Skeletal muscle satellite cell (primary cell): ENCODE measurements around the gene MAPK8. TPM values are rescaled to one million over a fixed set of nuclear protein-coding genes. Genes with fewer than 3 reads are reported as not detected.
"Not testable (repeated sequence)": the region's sequence is repeated elsewhere in the genome, so short reads cannot be mapped to it uniquely, and the experiment has no call there.

Experiments used
- H3K27me3 ChIP-seq: 2 replicates; pipeline ENCODE4 v1.7.0; 2013; ENCODE audit warnings: low read length; ENCODE audit not compliant: control insufficient read depth, insufficient read depth
- H3K36me3 ChIP-seq: 2 replicates; pipeline ENCODE4 v1.7.0; 2013; ENCODE audit warnings: mild to moderate bottlenecking, control low read depth, low read length; ENCODE audit not compliant: insufficient read depth
- H3K4me1 ChIP-seq: 2 replicates; pipeline ENCODE4 v1.7.0; 2013; ENCODE audit warnings: low read length; ENCODE audit not compliant: control insufficient read depth, insufficient read depth
- H3K4me2 ChIP-seq: 2 replicates; pipeline ENCODE4 v1.7.0; 2013; ENCODE audit warnings: mild to moderate bottlenecking, low read length
- H3K4me3 ChIP-seq: 2 replicates; pipeline ENCODE4 v1.7.0; 2013; ENCODE audit warnings: low read length
- H3K9ac ChIP-seq: 2 replicates; pipeline ENCODE4 v1.7.0; 2013; ENCODE audit warnings: mild to moderate bottlenecking, low read depth, low read length, moderate library complexity
- H3K9me3 ChIP-seq: replicated peaks from 2 replicates; pipeline ENCODE4 v1.7.0; 2013; ENCODE audit warnings: mild to moderate bottlenecking, control low read depth, low read length
- total RNA-seq: library from RNA; depleted of rRNA; stranded (reverse); fragments of >200 nt; gene quantifications from 2 replicates; pipeline ENCODE4 v1.2.3, GENCODE V29; 2012; rRNA removed

Gene MAPK8
- total RNA-seq, result 24.6 and 30.6 TPM in 2 replicates

DNA sequence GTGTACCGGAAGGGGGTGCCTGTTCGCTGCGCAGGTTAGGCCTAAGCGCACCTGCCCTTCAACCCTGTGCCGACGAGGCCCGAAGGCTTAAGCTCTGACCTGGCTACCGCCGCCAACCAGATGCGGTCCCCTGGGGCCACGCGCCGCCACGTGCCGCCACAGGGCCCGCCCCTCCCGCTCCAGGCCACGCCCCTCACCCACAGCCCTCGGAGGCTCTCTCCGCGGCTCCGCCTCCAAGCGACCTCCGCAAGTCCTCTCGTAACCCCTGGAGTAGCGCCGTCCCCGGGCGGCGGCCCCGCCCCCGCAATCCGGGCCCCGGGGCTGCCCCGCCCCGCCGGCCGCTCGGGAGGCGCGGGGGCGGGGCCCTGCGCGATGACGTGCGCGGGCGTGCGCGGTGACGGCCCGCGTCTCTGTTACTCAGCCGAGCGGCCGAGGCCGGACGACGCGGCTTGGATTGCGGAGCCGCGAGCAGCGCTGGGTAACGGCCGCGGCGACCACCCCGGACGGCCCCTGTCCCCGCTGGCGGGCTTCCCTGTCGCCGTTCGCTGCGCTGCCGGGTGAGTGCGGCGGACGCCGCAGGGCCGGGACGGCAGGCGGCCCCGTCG, at the start of gene MAPK8:
Gene MAPK8, plus strand, starts transcription at position 413 of the 605 bp plus-strand sequence. CDS start 94,984 bp downstream, outside the sequence.
- peaks cover 26% of the 10 kb centered on the region for H3K4me1 ChIP-seq
- H3K9ac ChIP-seq, result peak within 1 kb of the TSS; percentile 90
- H3K4me2 ChIP-seq, result peak within 1 kb of the TSS; percentile 88
- peaks cover 26% of the 10 kb centered on the region for H3K27me3 ChIP-seq
- H3K4me3 ChIP-seq, result peak within 1 kb of the TSS; percentile 89
- H3K9me3 ChIP-seq, result no peaks in the 10 kb centered on the region
- H3K36me3 ChIP-seq, result no peaks in the 10 kb centered on the region

DNA sequence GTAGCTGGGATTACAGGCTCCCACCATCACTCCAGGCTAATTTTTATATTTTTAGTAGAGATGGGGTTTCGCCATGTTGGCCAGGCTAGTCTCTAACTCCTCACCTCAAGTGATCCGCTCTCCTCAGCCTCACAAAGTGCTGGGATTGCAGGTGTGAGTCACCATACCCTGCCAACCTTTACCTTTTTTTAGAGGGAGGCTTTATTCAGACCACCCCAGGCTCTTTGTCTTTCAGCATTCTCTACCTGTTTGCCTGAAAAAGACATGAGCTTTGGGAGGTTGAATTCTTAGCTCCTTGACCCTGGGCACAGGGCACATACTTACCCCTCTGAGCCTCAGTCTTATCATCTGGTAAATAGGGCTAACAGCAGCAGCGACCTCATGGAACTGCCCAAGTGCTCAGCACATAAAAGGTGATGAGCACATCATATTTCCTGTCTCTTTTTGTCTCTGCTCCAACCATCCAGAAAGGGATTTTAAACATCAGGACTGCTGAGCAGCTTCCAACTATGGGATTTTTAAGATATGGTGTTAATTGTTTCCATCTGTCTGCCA, 49.0 kb upstream of the MAPK8 start:
- Histone ChIP-seq H3K27me3 (peaks cover 51% of the 10 kb centered on the region), H3K4me3 (no peak overlapping the region), H3K4me2 (no peak overlapping the region), H3K9ac (no peak overlapping the region), H3K4me1 (no peaks in the 10 kb centered on the region), H3K36me3 (no peaks in the 10 kb centered on the region), H3K9me3 (no peaks in the 10 kb centered on the region)

DNA sequence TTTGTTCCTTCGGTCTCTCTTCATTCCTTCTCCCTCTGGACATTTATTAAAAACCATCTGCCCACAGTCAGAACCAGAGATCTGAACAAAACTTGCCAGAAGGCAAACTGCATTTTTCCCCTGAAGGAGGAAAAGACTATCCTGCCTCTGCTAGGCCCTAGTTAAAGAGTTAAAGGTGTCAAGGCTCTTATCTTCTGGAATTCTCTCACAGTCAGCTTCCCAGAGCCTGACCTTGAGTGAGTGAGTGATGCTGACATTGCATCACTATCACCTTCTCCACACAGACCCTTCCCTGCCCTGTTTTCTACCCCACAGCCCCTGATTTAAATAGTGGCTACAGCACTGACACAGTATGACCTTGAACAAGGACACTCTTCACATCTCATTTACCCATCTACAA, 48.4 kb upstream of the MAPK8 start:
- Histone ChIP-seq H3K4me2 (no peak overlapping the region), H3K4me3 (no peak overlapping the region), H3K36me3 (no peaks in the 10 kb centered on the region), H3K4me1 (no peaks in the 10 kb centered on the region), H3K27me3 (peaks cover 52% of the 10 kb centered on the region), H3K9me3 (no peaks in the 10 kb centered on the region), H3K9ac (no peak overlapping the region)

DNA sequence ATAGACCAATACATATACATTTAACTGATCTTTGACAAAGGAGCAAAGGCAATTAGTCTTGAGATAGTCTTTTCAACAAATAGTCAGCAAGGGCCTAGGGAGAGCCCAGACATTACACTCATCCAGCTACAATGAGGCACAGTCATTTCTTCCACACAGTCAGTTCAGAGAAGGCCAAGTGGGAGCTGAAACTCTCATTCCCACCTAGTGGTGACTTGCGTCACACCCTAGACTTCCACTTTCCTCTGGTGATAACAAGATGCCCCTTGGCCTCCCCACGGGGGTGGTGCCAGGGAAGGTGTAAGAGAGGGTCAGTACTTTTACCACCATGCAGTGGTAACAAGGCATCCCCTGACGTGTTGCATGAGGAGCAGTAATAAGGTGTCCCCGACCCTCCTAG, 39.9 kb upstream of the MAPK8 start:
- peaks cover 55% of the 10 kb centered on the region for H3K27me3 ChIP-seq

DNA sequence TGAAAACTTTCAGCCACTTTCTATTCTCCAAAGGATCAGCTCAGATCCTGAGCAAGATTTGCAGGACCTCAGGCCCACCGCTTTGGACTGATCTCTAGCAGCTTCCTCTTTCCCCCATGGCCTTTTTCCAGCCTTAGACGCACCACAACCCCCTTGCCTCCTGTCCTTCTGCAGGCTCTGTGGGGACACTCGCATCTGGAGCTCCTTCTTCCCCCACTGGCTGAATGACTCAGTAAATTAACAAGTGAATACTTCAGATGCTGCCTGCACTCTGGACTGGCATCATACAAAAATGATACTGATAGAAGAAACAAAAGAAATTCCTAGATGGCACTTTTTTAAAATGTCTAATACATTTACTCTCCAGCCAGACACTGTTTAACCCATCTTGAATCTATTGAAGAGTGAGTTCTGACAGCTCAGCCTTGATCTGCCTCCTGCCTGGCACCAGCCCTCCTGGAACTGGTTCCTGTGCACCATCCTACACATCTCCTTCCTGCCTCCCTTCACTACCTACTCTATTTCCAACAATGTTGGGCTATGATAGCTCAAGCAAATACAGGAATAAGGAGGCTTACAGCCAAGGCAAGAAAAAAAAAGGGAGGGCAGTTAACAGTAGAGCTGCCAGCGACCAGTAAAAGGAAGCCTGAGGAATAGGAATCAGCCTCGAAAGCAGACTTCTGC, 35.3 kb upstream of the MAPK8 start:
- Histone ChIP-seq H3K4me2 (no peak overlapping the region), H3K36me3 (no peaks in the 10 kb centered on the region), H3K9ac (no peak overlapping the region), H3K4me1 (no peaks in the 10 kb centered on the region), H3K9me3 (no peaks in the 10 kb centered on the region), H3K27me3 (peaks cover 67% of the 10 kb centered on the region), H3K4me3 (no peak overlapping the region)

More for the DNA sequence above, 39.9 kb upstream of the MAPK8 start:
- H3K4me2 ChIP-seq, result no peak overlapping the region
- no peak overlapping the region for H3K4me3 ChIP-seq
- no peaks in the 10 kb centered on the region for H3K9me3 ChIP-seq
- no peaks in the 10 kb centered on the region for H3K4me1 ChIP-seq
- H3K36me3 ChIP-seq, result no peaks in the 10 kb centered on the region
- H3K9ac ChIP-seq, result no peak overlapping the region

DNA sequence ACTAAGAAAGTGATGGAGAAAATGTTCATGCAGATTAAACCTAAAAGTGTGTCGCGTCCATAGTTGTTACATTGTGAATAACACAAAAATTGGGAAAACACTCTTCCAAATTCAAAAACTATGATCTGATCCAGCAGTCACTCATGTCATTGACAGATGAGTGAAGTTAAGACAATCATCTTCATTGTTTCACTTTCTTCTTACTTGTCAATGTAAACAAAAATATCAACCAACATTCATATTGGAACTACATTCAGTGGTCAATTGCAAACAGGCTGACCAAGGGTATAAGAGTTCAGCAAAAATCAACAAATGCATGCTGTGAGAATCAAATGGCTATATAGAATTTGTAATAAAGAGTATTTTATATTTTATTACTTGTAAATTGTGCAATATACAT, 33.8 kb upstream of the MAPK8 start:
- peaks cover 63% of the 10 kb centered on the region for H3K27me3 ChIP-seq
- no peak overlapping the region for H3K4me3 ChIP-seq
- H3K36me3 ChIP-seq, result no peaks in the 10 kb centered on the region
- H3K9me3 ChIP-seq, result no peaks in the 10 kb centered on the region
- no peak overlapping the region for H3K9ac ChIP-seq
- no peaks in the 10 kb centered on the region for H3K4me1 ChIP-seq
- H3K4me2 ChIP-seq, result no peak overlapping the region

DNA sequence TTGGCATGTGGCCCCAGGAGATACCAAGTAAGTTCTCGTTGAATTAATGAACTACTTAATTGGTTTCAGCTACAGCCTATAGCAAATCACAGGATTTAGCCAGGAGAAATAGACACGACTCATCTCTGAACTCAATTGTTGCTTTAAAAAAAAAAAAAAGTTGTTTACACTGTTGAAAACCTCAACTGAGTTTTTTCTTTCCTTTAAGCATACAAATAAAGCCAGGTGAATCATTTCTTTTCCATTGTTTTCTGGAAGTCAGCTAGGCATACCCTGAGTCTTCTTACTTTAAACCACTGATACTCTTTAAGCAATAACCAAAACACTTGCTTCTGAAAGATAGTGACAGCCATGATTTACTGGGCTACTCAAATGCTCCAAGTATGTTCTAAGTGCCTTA, 32.7 kb upstream of the MAPK8 start:
- Histone ChIP-seq H3K4me1 (no peaks in the 10 kb centered on the region), H3K4me2 (no peak overlapping the region), H3K27me3 (peaks cover 53% of the 10 kb centered on the region), H3K36me3 (no peaks in the 10 kb centered on the region), H3K9ac (no peak overlapping the region), H3K9me3 (no peaks in the 10 kb centered on the region), H3K4me3 (no peak overlapping the region)

DNA sequence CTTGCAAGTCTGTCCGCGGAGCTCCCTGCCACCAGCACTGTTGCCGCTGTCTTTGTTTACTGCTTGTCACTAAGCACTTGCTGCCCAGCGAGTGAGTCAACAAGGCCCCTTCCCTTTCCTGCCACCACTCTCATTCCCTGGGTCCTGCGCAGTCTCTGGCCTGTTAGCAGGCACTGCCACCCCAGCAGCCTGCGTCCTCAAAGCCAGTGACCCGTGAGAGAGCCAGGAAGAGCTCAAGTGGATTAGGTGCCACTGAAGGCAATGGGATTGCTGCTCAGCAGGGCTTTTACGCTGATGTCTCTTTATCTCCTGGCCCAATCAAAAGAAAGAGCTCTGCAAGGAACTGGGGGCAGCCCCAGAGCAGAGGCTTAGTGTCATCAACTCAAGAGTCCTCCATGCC, 31.8 kb upstream of the MAPK8 start, which contains the start of gene FRMPD2:
Gene FRMPD2, minus strand, starts transcription at position 61 of the 400 bp plus-strand sequence. CDS start 129 bp downstream, outside the sequence.
- H3K4me1 ChIP-seq, result no peaks in the 10 kb centered on the region
- no peak within 1 kb of the TSS for H3K4me2 ChIP-seq
- no peak within 1 kb of the TSS for H3K9ac ChIP-seq
- peaks cover 52% of the 10 kb centered on the region for H3K27me3 ChIP-seq
- no peak within 1 kb of the TSS for H3K4me3 ChIP-seq
- no peaks in the 10 kb centered on the region for H3K9me3 ChIP-seq
- H3K36me3 ChIP-seq, result no peaks in the 10 kb centered on the region

DNA sequence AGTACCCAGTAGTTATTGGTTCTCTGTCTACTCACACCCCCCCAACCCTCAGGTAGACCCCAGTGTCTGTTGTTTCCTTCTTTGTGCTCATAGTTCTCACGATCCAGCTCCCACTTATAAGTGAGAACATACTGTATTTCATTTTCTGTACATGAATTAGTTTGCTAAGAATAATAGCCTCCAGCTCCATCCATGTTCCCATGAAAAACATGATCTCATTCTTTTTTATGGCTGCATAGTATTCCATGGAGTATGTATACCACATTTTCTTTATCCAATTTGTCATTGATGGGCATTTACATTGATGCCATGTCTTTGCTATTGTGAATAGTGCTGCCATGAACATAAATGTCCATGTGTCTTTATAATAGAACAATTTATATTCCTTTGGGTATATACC, 29.4 kb upstream of the MAPK8 start:
- H3K9ac ChIP-seq, result no peak overlapping the region
- no peak overlapping the region for H3K4me3 ChIP-seq
- no peak overlapping the region for H3K4me2 ChIP-seq
- H3K36me3 ChIP-seq, result no peaks in the 10 kb centered on the region
- peaks cover 32% of the 10 kb centered on the region for H3K27me3 ChIP-seq
- H3K4me1 ChIP-seq, result no peaks in the 10 kb centered on the region
- H3K9me3 ChIP-seq, result no peaks in the 10 kb centered on the region

DNA sequence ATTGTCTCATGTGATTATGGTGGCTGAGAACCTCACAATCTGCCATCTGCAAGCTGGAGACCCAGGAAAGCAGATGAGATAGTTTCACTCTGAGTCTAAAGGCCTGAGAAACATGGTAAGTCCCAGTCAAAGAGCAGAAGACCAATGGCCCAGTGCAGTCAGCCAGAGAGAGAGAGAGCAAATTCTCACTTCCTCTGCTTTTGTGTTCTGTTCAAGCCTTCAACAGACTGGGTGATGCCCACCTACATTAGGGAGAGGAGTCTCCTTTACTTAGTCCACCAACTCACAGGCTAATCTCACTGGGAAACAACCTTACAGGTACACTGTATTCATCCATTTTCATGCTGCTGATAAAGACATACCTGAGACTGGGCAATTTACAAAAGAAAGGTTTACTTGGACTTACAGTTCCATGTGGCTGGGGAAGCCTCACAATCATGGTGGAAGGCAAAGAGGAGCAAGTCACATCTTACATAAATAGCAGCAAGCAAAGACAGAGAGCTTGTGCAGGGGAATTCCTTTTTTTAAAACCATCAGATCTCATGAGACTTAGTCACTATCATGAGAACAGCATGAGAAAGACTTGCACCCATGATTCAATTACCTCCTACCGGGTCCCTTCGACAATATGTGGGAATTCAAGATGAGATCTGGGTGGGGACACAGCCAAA, 27.3 kb upstream of the MAPK8 start:
- peaks cover 5% of the 10 kb centered on the region for H3K9me3 ChIP-seq
- H3K9ac ChIP-seq, result no peak overlapping the region
- peaks cover 28% of the 10 kb centered on the region for H3K27me3 ChIP-seq
- no peak overlapping the region for H3K4me2 ChIP-seq
- no peaks in the 10 kb centered on the region for H3K4me1 ChIP-seq
- H3K4me3 ChIP-seq, result no peak overlapping the region
- H3K36me3 ChIP-seq, result no peaks in the 10 kb centered on the region

DNA sequence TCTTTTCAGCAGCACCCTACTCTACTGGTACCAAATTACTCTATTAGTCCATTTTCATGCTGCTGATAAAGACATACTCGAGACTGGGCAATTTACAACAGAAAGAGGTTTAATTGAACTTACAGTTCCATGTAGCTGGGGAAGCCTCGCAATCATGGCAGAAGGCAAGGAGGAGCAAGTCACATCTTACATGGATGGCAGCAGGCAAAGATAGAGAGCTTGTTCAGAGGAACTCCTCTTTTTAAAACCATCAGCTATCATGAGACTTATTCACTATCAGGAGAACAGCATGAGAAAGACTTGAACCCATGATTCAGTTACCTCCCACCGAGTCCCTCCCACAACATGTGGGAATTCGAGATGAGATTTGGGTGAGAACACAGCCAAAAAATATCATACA, 24.8 kb upstream of the MAPK8 start:
- H3K36me3 ChIP-seq, H3K4me1 ChIP-seq, H3K9ac ChIP-seq, H3K4me2 ChIP-seq, H3K9me3 ChIP-seq, H3K4me3 ChIP-seq: not testable (repeated sequence)
- H3K27me3 ChIP-seq, result peaks cover 37% of the 10 kb centered on the region
